ENCODE results near the gene CACNB4.

The CACNB4 gene

DNA sequence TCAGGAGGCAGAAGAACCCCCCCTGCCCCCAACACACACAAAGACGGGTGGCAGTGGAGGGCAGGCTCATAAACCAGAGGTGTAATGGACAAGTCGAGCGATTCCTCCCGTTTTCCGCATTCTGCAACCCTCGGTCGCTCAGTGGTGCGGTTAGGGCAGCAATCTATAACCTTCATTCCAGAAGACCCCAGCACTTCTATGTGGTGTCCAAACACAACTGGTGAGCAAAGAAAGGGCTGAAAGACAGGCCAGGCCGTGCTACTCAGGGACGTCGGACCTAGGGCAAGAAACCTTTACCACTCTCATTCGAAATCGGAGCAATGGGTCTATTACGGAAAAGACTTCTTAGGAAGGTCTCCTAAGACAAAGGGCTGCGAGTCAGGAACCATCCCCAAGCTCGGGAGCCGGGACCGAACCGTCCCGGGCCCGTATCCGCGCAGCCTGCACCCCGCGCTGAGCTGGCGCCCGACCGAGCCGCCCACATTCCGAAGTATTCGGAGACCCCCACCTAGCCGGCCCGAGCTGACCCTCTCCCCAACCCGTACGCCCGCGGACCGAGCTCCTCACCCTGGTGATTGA is 271.2 kb downstream of the CACNB4 start:
- peak; percentile 30 for ATAC-seq (ENCODE audit: low read depth)
- no peaks in the 10 kb centered on the region for H3K9me3 ChIP-seq (ENCODE audit: severe bottlenecking)

DNA sequence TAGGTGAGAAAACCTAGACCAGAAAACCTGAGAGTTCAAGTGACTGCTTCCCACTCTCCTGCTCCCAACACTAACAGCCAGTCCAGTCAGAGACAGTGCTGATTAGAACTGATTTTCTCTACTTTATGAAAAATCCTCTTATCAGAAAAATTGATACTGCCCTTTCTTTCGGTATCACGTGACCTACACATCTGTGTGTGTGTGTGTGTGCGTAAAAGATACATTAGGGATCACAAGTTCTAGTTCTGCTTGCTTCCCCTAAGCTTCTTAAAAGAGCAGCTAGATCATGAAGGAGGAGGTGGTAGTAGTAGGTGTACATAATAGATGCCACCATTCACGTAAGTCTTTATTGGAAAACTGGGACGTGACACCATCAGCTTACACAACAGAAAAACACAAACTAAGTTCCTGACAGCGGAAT is 272.1 kb downstream of the CACNB4 start:
- Histone ChIP-seq H3K27ac (ENCODE audit: poor library complexity, severe bottlenecking) (no peak overlapping the region), H3K4me1 (ENCODE audit: insufficient read depth, poor library complexity, severe bottlenecking) (peaks cover 8% of the 10 kb centered on the region), H3K4me3 (ENCODE audit: severe bottlenecking) (peak overlapping the region; percentile 88)

More for the DNA sequence above, 271.2 kb downstream of the CACNB4 start:
- Histone ChIP-seq H3K27me3 (ENCODE audit: insufficient read depth, poor library complexity, severe bottlenecking) (no peaks in the 10 kb centered on the region), H3K4me1 (ENCODE audit: insufficient read depth, poor library complexity, severe bottlenecking) (peaks cover 8% of the 10 kb centered on the region), H3K36me3 (ENCODE audit: low read depth) (no peaks in the 10 kb centered on the region; the same call in 1 of the 2 replicates), H3K4me3 (ENCODE audit: severe bottlenecking) (peak overlapping the region; percentile 88), H3K27ac (ENCODE audit: poor library complexity, severe bottlenecking) (peak overlapping the region; percentile 31)
- TF ChIP-seq, protein P1, sequence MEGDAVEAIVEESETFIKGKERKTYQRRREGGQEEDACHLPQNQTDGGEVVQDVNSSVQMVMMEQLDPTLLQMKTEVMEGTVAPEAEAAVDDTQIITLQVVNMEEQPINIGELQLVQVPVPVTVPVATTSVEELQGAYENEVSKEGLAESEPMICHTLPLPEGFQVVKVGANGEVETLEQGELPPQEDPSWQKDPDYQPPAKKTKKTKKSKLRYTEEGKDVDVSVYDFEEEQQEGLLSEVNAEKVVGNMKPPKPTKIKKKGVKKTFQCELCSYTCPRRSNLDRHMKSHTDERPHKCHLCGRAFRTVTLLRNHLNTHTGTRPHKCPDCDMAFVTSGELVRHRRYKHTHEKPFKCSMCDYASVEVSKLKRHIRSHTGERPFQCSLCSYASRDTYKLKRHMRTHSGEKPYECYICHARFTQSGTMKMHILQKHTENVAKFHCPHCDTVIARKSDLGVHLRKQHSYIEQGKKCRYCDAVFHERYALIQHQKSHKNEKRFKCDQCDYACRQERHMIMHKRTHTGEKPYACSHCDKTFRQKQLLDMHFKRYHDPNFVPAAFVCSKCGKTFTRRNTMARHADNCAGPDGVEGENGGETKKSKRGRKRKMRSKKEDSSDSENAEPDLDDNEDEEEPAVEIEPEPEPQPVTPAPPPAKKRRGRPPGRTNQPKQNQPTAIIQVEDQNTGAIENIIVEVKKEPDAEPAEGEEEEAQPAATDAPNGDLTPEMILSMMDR (IDR thresholded peaks at IDR 0.05; ENCODE audit: poor library complexity, severe bottlenecking): no peak
- no peak for DNase-seq (ENCODE audit: low spot score)

DNA sequence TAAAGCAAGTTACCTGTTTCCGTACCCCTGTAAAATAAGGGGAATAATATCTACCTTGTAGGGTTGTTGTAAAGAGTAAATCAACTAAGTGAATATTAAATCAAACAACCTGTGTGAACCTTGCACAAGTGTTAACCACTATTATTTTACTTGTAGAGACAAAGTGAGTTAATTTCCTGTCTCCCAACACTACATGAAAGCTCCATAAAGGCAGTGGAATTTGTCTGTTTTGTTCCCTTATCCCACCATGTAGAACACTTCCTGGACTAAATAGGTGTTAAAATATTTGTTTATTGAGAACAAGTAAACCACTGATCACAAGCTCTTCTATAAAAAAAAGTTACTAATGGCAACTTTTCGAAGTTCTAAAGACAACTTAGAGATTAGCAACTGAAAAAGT is 274.0 kb downstream of the CACNB4 start:
- Histone ChIP-seq H3K4me3 (ENCODE audit: severe bottlenecking) (no peak overlapping the region), H3K4me1 (ENCODE audit: insufficient read depth, poor library complexity, severe bottlenecking) (peaks cover 8% of the 10 kb centered on the region), H3K27me3 (ENCODE audit: insufficient read depth, poor library complexity, severe bottlenecking) (no peaks in the 10 kb centered on the region), H3K9me3 (ENCODE audit: severe bottlenecking) (peaks cover 2% of the 10 kb centered on the region), H3K36me3 (ENCODE audit: low read depth) (no peaks in the 10 kb centered on the region; the same call in 1 of the 2 replicates), H3K27ac (ENCODE audit: poor library complexity, severe bottlenecking) (no peak overlapping the region)
- TF ChIP-seq, protein P1 (IDR thresholded peaks at IDR 0.05; ENCODE audit: poor library complexity, severe bottlenecking): no peak
- DNase-seq (ENCODE audit: low spot score) (no peak), ATAC-seq (ENCODE audit: low read depth) (no peak)

More for the DNA sequence above, 272.1 kb downstream of the CACNB4 start:
- H3K9me3 ChIP-seq (ENCODE audit: severe bottlenecking): no peaks in the 10 kb centered on the region
- TF ChIP-seq, protein P1 (IDR thresholded peaks at IDR 0.05; ENCODE audit: poor library complexity, severe bottlenecking): no peak
- DNase-seq (ENCODE audit: low spot score) (no peak), ATAC-seq (ENCODE audit: low read depth) (no peak)
- H3K36me3 ChIP-seq (ENCODE audit: low read depth): no peaks in the 10 kb centered on the region; the same call in 1 of the 2 replicates
- no peaks in the 10 kb centered on the region for H3K27me3 ChIP-seq (ENCODE audit: insufficient read depth, poor library complexity, severe bottlenecking)

GRCh38 chr2:151823651-151824050 is 275.2 kb downstream of the CACNB4 start:
- Histone ChIP-seq H3K36me3 (ENCODE audit: low read depth) (no peaks in the 10 kb centered on the region; the same call in 1 of the 2 replicates), H3K9me3 (ENCODE audit: severe bottlenecking) (peaks cover 2% of the 10 kb centered on the region), H3K4me3 (ENCODE audit: severe bottlenecking) (no peak overlapping the region), H3K4me1 (ENCODE audit: insufficient read depth, poor library complexity, severe bottlenecking) (peaks cover 5% of the 10 kb centered on the region), H3K27me3 (ENCODE audit: insufficient read depth, poor library complexity, severe bottlenecking) (no peaks in the 10 kb centered on the region), H3K27ac (ENCODE audit: poor library complexity, severe bottlenecking) (no peak overlapping the region)
- TF ChIP-seq, protein P1 (IDR thresholded peaks at IDR 0.05; ENCODE audit: poor library complexity, severe bottlenecking): no peak
- ATAC-seq (ENCODE audit: low read depth) (no peak), DNase-seq (ENCODE audit: low spot score) (no peak)

DNA sequence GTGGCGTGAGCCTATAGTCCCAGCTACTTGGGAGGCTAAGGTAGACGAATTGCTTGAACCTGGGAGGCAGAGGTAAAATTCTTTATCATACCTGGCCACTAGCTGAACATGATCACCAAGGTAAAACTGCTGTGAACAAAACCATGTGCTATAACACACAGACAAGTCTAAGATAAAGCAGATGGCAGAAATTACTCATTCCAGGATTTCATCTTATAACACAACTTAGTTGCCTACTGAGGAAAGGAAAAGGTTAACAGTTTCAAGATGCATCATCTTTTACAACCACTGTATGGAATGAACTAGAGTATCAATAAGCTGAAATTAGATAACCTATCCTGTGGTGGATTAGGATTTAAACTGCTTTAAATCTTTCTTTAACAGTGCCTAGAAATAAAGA is 278.9 kb downstream of the CACNB4 start:
- H3K27ac ChIP-seq (ENCODE audit: poor library complexity, severe bottlenecking): no peak overlapping the region
- ATAC-seq (ENCODE audit: low read depth) (no peak), DNase-seq (ENCODE audit: low spot score) (no peak)
- H3K36me3 ChIP-seq (ENCODE audit: low read depth): peaks cover 10% of the 10 kb centered on the region
- H3K27me3 ChIP-seq (ENCODE audit: insufficient read depth, poor library complexity, severe bottlenecking): no peaks in the 10 kb centered on the region
- H3K4me3 ChIP-seq (ENCODE audit: severe bottlenecking): no peak overlapping the region
- H3K4me1 ChIP-seq (ENCODE audit: insufficient read depth, poor library complexity, severe bottlenecking): no peaks in the 10 kb centered on the region
- H3K9me3 ChIP-seq (ENCODE audit: severe bottlenecking): peaks cover 2% of the 10 kb centered on the region
- TF ChIP-seq, protein P1 (IDR thresholded peaks at IDR 0.05; ENCODE audit: poor library complexity, severe bottlenecking): no peak
